Superior temporal gyrus (tissue), 1 donor: Measurements from ENCODE around the gene HP.
A peak's percentile ranks its signal among the peaks of the same experiment; 100 is the strongest.

Experiments used
- DNase-seq: peaks from one replicate; pipeline ENCODE4 v3.0.0-alpha.2; 2016; ENCODE audit errors: extremely low spot score

Gene HP

DNA sequence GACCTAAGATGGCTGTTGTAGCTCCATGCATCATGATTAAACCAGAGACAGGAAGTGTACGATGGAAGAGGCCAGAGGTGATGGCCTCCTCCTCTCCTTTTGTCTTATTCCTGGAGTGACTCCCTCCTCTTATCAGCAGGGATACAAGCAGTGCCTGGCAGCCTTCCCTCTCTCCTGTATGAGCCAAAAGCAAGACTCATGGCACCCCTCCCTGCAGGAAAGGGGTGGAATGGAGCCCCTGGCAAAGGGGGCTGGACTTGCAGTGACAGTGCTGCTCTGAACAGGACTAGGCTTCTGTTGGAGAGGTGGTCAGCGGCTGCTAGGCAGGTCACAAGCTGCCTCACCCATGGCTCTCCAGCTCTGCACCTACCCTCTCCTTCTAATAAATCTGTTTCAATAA, 30.7 kb downstream of the HP start:
- DNase-seq, result no peak

- DNase-seq, result no peak
These were observed 36.9 kb downstream of the HP start for GRCh38 chr16:72091217-72091616.

- DNase-seq, result no peak
These were observed 38.6 kb downstream of the HP start for GRCh38 chr16:72092832-72093447.

DNA sequence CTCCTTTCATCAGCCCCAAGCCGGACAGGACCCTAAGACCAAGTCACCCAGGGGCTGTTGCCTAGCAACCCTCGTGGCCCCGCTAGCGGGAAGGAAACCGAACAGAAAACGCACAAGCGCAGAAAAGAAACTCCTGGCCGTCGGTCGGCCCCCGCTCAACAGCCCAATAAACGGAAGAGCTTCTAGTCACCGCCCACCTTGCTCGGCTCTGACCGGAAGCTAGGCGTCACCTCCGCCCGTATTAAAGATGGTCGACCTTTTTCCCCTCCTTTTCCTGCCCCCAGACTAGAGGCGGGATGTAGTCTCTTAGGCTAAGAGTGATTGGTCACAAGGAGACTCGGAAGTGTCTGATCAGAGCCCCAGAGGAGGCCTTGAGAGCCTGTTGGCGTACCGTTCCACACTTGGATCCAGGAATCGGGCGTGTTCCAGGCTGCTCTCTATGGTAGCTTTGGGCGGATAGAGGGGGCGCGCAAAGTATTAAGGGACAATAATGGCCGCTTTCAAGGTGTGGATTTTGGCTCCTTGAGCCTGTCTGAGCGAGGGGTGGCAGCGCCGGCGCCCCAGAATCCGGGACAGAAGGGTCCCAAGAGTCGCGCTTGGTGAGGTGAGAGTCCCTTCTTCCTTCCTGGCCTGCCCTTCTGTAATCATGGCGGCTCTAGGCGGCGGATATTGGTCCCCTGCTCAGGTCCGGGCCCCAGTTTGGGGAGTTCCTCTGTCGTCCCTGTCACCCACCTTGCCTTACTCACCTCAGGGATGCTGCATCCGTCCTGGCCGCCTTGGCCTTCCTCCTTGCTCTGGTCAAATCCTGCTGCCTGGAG, 39.4 kb downstream of the HP start, which contains the start of the genes DHX38 and TXNL4B:
Gene DHX38, plus strand, starts transcription at position 400 of the 818 bp plus-strand sequence. CDS start 2,311 bp downstream, outside the sequence.
Gene TXNL4B, minus strand, starts transcription at position 173 of the 818 bp plus-strand sequence. CDS start 2,871 bp downstream, outside the sequence.
- DNase-seq, result peak; percentile 100

DNA sequence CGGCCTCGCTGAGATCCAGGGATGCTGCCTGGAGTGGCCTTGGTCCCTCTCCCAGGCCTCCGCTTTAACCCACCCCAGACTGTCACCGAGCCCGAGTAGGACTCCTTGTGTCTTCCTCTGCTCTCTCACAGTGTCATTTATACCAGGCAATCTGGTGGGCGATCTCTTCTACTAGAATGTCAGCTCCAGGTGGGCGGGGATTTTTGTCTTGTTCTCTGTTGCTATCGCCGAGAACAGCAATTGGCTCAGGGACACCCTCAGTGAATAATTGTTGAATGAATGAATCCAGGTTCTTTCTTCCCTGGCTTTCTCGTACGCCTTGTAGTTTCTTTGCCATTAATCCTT, 39.9 kb downstream of the HP start:
- DNase-seq, result no peak

GRCh38 chr16:72098936-72099335, 44.6 kb downstream of the HP start:
- no peak for DNase-seq

DNA sequence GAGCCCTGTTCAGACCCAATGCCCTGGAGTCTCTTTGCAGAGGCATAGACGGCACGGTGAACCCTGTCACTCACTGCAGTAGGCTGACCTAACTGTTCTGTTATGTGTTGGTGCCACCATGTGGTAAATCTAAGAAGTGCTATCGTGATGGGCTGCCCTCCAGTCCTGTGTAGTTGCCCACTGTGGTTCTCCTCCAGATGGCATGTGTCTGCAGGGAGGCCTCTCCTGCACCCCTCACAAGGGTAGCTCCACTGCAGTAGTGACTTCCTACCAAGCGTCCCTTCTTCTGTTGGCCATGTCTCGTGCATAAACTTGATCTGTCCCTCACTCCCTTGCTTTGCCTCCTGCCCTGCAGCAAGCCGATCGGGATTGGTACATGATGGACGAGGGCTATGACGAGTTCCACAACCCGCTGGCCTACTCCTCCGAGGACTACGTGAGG, 45.1 kb downstream of the HP start:
- DNase-seq, result peak; percentile 75

GRCh38 chr16:72101195-72101594, 46.9 kb downstream of the HP start:
- DNase-seq, result no peak

GRCh38 chr16:72104905-72105304, 50.6 kb downstream of the HP start:
- no peak for DNase-seq

DNA sequence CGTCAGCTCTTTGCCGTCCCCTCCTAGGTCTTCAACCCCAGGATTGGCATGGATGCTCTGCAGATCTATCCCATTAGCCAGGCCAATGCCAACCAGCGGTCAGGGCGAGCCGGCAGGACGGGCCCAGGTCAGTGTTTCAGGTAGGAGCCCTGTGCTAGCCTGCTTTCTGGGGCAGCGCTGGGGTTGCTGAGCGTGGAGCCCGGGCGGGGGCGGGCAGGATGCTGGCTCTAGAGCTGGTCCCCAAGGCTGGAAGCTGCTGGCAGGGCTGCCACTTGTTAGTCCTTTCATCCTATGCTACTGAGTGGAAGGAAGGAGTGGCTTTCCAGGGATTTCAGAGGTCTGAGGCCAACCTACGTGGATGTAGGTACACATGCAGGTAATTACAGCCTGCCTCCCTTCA, 51.7 kb downstream of the HP start:
- no peak for DNase-seq

- DNase-seq, result no peak
These were observed 53.1 kb downstream of the HP start for GRCh38 chr16:72107371-72107770.

- DNase-seq, result no peak
These were observed 54.2 kb downstream of the HP start for GRCh38 chr16:72108353-72109102.

GRCh38 chr16:72109300-72109699, 55.0 kb downstream of the HP start:
- DNase-seq, result no peak

- no peak for DNase-seq
These were observed 55.7 kb downstream of the HP start for GRCh38 chr16:72109966-72110530.
